Mesothelial cell of epicardium (in vitro differentiated cells): Measurements from ENCODE around the gene LRRC74A. TPM values are rescaled to one million over a fixed set of nuclear protein-coding genes. Genes with fewer than 3 reads are reported as not detected.
"Not testable (repeated sequence)": the region's sequence is repeated elsewhere in the genome, so short reads cannot be mapped to it uniquely, and the experiment has no call there.

ENCODE experiments used
- DNase-seq, 2 experiments: peaks; one replicate each; pipeline ENCODE4 v3.0.0; 2021; ENCODE audit warnings: low spot score in 2 of 2; ENCODE audit not compliant: unreplicated experiment in 2 of 2
- H3K27ac Mint-ChIP-seq: 2 replicates; pipeline ENCODE4 v1.8.0; 2021; ENCODE audit warnings: mixed read lengths
- H3K27me3 Mint-ChIP-seq: 2 replicates; pipeline ENCODE4 v1.8.0; 2021; ENCODE audit warnings: low read depth, mixed read lengths
- H3K36me3 Mint-ChIP-seq: 2 replicates; pipeline ENCODE4 v1.8.0; 2021; ENCODE audit warnings: mixed read lengths
- H3K4me1 Mint-ChIP-seq: 2 replicates; pipeline ENCODE4 v1.8.0; 2021; ENCODE audit warnings: mixed read lengths
- H3K4me3 Mint-ChIP-seq: 2 replicates; pipeline ENCODE4 v1.8.0; 2021; ENCODE audit warnings: mild to moderate bottlenecking, moderate library complexity, mixed read lengths
- H3K9me3 Mint-ChIP-seq: 2 replicates; pipeline ENCODE4 v1.8.0; 2021; ENCODE audit warnings: mixed read lengths
- CTCF ChIP-seq: fragments of 200-600 bp; sonication (generic); IDR thresholded peaks from one replicate; pipeline ENCODE4 v1.5.0; 2021; ENCODE audit warnings: antibody characterized with exemption; ENCODE audit not compliant: unreplicated experiment
- total RNA-seq: library from RNA; stranded (reverse); gene quantifications from 3 replicates; pipeline ENCODE4 v1.2.1, GENCODE V29; 2021

The LRRC74A gene
- total RNA-seq, 1 donor from 2014 or later = not detected

- TF ChIP-seq CTCF = no peak
- peaks cover 9% of the 10 kb centered on the region for H3K4me1 Mint-ChIP-seq
- H3K27ac Mint-ChIP-seq = no peak overlapping the region
- peaks cover 3% of the 10 kb centered on the region for H3K27me3 Mint-ChIP-seq
- H3K36me3 Mint-ChIP-seq = no peaks in the 10 kb centered on the region
- DNase-seq = no peak
- no peaks in the 10 kb centered on the region for H3K9me3 Mint-ChIP-seq
- H3K4me3 Mint-ChIP-seq = no peak overlapping the region
These were observed 58.2 kb downstream of the LRRC74A start for GRCh38 chr14:76884394-76884793.

GRCh38 chr14:76884853-76885276 lies 58.7 kb downstream of the LRRC74A start:
- H3K9me3 Mint-ChIP-seq = no peaks in the 10 kb centered on the region
- no peak for DNase-seq
- H3K4me3 Mint-ChIP-seq = no peak overlapping the region
- peaks cover 3% of the 10 kb centered on the region for H3K27me3 Mint-ChIP-seq
- H3K36me3 Mint-ChIP-seq = no peaks in the 10 kb centered on the region
- TF ChIP-seq CTCF = no peak
- peaks cover 9% of the 10 kb centered on the region for H3K4me1 Mint-ChIP-seq
- H3K27ac Mint-ChIP-seq = no peak overlapping the region

GRCh38 chr14:76887191-76887590 lies 61.0 kb downstream of the LRRC74A start:
- peak overlapping the region; percentile 23 for H3K27ac Mint-ChIP-seq
- TF ChIP-seq CTCF = no peak
- H3K9me3 Mint-ChIP-seq = no peaks in the 10 kb centered on the region
- peaks cover 9% of the 10 kb centered on the region for H3K4me1 Mint-ChIP-seq
- no peaks in the 10 kb centered on the region for H3K36me3 Mint-ChIP-seq
- DNase-seq = no peak
- H3K4me3 Mint-ChIP-seq = no peak overlapping the region
- H3K27me3 Mint-ChIP-seq = peaks cover 3% of the 10 kb centered on the region

- H3K27me3 Mint-ChIP-seq = peaks cover 3% of the 10 kb centered on the region
- H3K9me3 Mint-ChIP-seq = peaks cover 4% of the 10 kb centered on the region
- H3K4me1 Mint-ChIP-seq = peaks cover 7% of the 10 kb centered on the region
- H3K36me3 Mint-ChIP-seq = peaks cover 2% of the 10 kb centered on the region
- no peak for DNase-seq
- TF ChIP-seq CTCF = no peak
- no peak overlapping the region for H3K4me3 Mint-ChIP-seq
- H3K27ac Mint-ChIP-seq = no peak overlapping the region
These were observed 65.2 kb downstream of the LRRC74A start for GRCh38 chr14:76891391-76891790.

- Mint-ChIP-seq H3K4me1 (peaks cover 6% of the 10 kb centered on the region), H3K27ac (no peak overlapping the region), H3K36me3 (peaks cover 2% of the 10 kb centered on the region), H3K4me3 (no peak overlapping the region), H3K9me3 (peaks cover 4% of the 10 kb centered on the region), H3K27me3 (no peaks in the 10 kb centered on the region)
- no peak for TF ChIP-seq CTCF
- no peak for DNase-seq
These were observed 68.1 kb downstream of the LRRC74A start for GRCh38 chr14:76894308-76894707.

GRCh38 chr14:76898006-76898405 lies 71.8 kb downstream of the LRRC74A start:
- H3K27ac Mint-ChIP-seq, H3K9me3 Mint-ChIP-seq, DNase-seq, H3K27me3 Mint-ChIP-seq, H3K36me3 Mint-ChIP-seq, H3K4me3 Mint-ChIP-seq: not testable (repeated sequence)
- peaks cover 10% of the 10 kb centered on the region for H3K4me1 Mint-ChIP-seq
